WI38 (cell line): ENCODE results near the gene P2RY11.

Experiments used
- H3K4me3 ChIP-seq: 2 replicates; pipeline ENCODE4 v1.5.1; 2011; ENCODE audit warnings: low read depth, mild to moderate bottlenecking, control low read depth, low read length
- TF ChIP-seq, protein P1 (sequence below): IDR thresholded peaks from 2 replicates; pipeline ENCODE4 v1.5.1; 2012; ENCODE audit warnings: low read depth, mild to moderate bottlenecking, control low read depth, low read length

P2RY11 gene

DNA sequence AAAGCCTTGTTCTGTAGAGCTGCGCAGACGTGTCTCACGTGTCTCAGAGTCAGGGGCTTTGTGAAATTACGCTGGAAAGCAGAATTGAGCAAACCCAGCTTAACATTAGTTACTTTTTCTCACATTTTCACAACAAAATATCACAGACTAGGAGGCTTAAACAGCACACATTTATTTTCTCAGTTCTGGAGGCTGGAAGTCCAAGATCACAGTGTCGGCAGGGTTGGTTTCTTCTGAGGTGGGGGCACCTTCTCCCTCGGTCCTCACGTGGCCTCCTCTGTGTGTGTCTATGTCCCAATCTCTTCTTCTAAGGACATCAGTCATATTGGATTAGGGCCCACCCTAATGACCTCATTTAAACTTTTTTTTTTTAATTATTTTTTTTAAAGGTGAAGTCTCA, 12.9 kb downstream of the P2RY11 start:
- no peak overlapping the region for H3K4me3 ChIP-seq
- TF ChIP-seq, protein P1, sequence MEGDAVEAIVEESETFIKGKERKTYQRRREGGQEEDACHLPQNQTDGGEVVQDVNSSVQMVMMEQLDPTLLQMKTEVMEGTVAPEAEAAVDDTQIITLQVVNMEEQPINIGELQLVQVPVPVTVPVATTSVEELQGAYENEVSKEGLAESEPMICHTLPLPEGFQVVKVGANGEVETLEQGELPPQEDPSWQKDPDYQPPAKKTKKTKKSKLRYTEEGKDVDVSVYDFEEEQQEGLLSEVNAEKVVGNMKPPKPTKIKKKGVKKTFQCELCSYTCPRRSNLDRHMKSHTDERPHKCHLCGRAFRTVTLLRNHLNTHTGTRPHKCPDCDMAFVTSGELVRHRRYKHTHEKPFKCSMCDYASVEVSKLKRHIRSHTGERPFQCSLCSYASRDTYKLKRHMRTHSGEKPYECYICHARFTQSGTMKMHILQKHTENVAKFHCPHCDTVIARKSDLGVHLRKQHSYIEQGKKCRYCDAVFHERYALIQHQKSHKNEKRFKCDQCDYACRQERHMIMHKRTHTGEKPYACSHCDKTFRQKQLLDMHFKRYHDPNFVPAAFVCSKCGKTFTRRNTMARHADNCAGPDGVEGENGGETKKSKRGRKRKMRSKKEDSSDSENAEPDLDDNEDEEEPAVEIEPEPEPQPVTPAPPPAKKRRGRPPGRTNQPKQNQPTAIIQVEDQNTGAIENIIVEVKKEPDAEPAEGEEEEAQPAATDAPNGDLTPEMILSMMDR: no peak

DNA sequence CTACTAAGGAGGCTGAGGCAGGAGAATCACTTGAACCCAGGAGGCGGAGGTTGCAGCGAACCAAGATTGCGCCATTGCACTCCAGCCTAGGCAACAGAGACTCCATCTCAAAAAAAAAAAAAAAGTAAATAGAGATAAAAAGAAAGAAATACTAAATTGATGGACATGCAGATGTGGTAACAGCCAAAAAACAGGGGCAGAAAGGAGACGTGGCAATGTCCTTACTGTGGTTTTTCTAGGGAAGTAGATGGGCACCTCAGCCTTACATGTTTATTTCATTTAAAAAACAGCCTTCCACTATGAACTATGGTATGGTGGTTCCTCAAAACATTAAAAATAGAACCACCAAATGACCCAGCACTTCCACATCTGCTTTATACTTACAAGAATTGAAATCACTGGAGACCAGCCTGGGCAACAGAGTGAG, 14.7 kb downstream of the P2RY11 start:
- TF ChIP-seq, protein P1: no peak
- no peak overlapping the region for H3K4me3 ChIP-seq

DNA sequence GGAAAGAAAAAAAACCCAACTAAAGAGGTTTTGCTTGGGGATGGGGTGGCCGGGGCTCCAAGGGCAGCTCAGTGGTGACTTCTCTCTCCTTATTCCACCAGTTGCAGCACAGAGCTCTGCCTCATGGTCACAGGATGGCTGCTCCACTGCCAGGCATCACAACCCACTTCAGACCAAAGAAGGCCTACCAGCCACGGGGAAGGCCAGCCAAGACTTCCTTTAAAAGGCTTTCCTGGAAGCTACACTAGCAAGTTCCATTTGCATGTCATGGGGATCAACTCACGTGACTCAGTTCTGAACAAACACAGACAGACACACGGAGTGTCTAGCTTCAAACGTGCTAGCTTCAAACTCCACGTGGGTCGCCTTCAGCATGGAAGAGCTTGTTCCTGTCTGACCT, 21.4 kb downstream of the P2RY11 start:
- TF ChIP-seq, protein P1: no peak

DNA sequence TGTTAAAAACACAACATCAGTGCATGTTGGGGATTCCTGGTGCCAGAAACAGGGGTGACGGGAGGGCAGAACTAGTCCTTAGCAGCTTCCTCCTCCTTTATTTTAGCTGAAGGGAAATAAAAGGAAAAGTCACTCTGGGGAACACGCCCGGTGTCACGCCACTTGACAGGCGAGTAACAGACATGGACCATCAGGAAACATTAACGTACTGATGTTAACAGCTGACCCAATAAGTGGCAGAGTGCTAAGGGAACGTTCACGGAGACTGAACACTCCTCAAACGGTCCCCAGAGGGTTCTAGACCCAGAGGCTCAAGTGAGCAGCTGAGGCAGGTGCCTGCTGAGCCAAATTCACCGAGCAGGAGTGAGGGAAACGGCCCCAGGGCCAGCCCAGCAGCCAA, 22.1 kb downstream of the P2RY11 start:
- H3K4me3 ChIP-seq: no peak overlapping the region
- TF ChIP-seq, protein P1: no peak

More for the DNA sequence above, 21.4 kb downstream of the P2RY11 start:
- H3K4me3 ChIP-seq: no peak overlapping the region

DNA sequence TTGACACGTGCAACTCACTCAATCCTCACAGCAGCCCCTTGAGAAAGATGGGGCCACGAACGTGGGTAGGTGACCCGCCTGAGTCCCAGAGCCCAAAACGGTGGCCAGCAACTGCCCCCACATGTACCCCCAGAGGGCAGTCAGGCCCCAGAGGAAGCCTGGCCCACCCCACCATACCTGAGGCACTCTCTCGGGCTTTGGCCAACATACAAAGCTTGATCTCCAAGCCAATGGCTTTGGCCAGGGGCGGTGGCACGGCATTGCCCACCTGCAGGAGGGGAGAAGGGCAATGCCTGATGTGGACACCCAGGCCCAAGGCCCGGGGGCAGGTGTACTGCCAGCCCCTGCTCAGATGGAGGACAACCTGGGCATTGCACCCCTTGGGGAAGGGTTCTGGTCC, 22.5 kb downstream of the P2RY11 start:
- H3K4me3 ChIP-seq: no peak overlapping the region
- TF ChIP-seq, protein P1: no peak

DNA sequence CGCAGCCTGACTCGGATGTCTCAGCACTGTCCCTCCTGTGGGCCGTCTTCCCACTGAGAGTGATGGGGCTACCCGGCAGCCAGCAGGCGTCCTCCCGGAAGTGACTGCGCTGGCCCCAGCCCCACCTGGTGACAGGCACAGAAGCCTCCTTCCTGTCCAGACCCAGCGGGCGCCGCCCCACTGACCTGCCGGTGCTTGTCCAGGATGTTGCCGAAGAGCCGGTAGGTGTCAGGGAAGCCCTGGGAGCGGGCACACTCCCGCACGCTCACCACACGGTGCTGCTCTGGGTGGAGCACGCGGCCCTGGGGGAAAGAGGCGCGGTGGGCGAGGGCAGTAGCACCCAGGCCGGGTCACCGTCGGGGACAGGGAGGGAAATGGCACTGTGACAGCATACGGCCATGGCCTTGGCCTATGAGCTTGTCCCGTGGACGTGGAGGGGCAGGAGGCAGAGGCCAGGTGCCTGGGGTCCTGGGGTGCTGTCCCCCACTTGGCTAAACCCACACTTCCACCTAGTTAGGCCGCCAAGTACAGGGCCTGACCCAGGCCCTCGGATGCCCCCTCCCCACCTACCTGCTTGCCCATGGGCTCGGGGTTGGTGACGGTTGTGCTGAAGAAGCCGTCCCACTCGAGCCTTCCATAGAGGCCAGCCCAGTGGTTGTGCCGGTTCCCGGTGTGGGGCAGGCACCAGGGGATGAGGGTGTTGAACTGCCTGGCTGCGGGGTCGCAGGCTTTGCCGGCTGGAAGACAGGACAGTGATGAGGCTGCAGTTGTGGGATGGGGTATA, 24.2 kb downstream of the P2RY11 start:
- no peak overlapping the region for H3K4me3 ChIP-seq
- TF ChIP-seq, protein P1: no peak

DNA sequence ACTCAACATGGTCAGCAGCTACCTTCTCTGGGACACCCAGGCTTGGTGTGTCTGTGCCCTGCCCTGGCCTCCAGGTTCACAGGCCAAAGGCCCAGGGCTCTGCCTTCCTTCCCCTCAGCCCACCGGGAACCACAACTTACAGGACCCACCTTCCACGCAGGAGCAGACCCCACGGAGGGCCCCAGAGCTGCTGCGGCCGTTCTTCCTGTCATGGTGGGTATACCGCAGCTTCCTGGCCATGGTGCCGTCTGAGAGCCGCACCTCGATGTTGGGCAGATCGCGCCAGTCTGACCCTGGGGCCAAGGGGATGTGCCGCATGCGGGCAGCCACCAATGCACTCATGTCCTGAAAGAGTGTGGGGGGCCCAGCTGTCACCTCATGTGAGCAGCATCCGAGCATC, 25.4 kb downstream of the P2RY11 start:
- no peak overlapping the region for H3K4me3 ChIP-seq
- TF ChIP-seq, protein P1: no peak
